ENCODE data around the gene ABCA4. TPM values are rescaled to one million over a fixed set of nuclear protein-coding genes. Genes with fewer than 3 reads are reported as not detected.

The ABCA4 gene
- total RNA-seq, 1 experiment from 2014 or later, result 0.09 TPM

DNA sequence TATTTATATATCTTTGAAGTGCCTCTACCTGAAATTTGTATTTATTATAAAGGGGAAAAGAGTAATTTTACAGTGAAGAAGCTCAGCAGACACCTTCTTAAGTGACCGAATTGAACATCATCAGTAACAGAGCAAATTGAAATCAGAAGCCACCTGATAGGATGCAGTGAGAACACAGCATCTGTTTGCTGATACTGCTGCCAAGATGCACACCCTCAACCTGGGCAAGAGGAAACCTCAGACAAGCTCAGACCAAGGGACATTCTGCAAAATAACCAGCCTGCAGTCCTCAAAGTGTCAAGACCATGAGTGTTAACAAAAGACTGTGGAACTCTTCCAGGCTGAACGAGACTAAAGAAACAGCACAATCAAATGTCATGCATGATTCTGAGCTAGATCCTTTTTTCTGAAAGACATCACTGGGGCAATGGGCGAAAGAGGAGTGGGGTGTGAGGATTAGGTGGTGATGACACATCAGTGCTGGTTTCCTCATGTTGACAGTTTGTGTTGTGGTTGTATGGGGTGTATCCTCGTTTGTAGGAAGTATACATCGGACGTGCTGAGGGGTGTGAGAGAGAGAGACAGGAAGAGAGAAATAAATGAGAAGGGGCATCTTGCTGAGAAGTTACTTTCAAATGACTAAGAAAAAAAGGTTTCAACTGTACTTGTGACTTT is 103.7 kb downstream of the ABCA4 start:
- H3K27me3 Mint-ChIP-seq (ENCODE audit: low read depth), result peaks cover 30% of the 10 kb centered on the region
- ChIA-PET CTCF (interaction anchor here (1.7 kb wide), 1 partner anchor 8 kb away, joined by 7 read pairs; no protein-coding TSS in a partner anchor), POLR2A (no interaction called here)
- no peak overlapping the region for H3K4me3 Mint-ChIP-seq
- peaks cover 46% of the 10 kb centered on the region for H3K4me1 Mint-ChIP-seq
- no peaks in the 10 kb centered on the region for H3K36me3 Mint-ChIP-seq
- no peaks in the 10 kb centered on the region for H3K9me3 Mint-ChIP-seq
- ATAC-seq, result no peak
- H3K27ac Mint-ChIP-seq, result no peak overlapping the region
- TF ChIP-seq, protein P1, sequence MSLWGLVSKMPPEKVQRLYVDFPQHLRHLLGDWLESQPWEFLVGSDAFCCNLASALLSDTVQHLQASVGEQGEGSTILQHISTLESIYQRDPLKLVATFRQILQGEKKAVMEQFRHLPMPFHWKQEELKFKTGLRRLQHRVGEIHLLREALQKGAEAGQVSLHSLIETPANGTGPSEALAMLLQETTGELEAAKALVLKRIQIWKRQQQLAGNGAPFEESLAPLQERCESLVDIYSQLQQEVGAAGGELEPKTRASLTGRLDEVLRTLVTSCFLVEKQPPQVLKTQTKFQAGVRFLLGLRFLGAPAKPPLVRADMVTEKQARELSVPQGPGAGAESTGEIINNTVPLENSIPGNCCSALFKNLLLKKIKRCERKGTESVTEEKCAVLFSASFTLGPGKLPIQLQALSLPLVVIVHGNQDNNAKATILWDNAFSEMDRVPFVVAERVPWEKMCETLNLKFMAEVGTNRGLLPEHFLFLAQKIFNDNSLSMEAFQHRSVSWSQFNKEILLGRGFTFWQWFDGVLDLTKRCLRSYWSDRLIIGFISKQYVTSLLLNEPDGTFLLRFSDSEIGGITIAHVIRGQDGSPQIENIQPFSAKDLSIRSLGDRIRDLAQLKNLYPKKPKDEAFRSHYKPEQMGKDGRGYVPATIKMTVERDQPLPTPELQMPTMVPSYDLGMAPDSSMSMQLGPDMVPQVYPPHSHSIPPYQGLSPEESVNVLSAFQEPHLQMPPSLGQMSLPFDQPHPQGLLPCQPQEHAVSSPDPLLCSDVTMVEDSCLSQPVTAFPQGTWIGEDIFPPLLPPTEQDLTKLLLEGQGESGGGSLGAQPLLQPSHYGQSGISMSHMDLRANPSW (CRISPR knock-in tag; conservative IDR thresholded peaks at IDR 0.05; ENCODE audit: low read depth), result no peak
- no peak for TF ChIP-seq HMGA2 (CRISPR knock-in tag; IDR thresholded peaks at IDR 0.05)
- no peak for TF ChIP-seq ZNF317 (CRISPR knock-in tag; IDR thresholded peaks at IDR 0.05; ENCODE audit: borderline replicate concordance, low read depth)
- TF ChIP-seq, protein P2, sequence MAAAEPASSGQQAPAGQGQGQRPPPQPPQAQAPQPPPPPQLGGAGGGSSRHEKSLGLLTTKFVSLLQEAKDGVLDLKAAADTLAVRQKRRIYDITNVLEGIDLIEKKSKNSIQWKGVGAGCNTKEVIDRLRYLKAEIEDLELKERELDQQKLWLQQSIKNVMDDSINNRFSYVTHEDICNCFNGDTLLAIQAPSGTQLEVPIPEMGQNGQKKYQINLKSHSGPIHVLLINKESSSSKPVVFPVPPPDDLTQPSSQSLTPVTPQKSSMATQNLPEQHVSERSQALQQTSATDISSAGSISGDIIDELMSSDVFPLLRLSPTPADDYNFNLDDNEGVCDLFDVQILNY (CRISPR knock-in tag; IDR thresholded peaks at IDR 0.05), result no peak
- TF ChIP-seq ESRRA (CRISPR knock-in tag; IDR thresholded peaks at IDR 0.05; ENCODE audit: borderline replicate concordance), result no peak
- TF ChIP-seq, protein P3, sequence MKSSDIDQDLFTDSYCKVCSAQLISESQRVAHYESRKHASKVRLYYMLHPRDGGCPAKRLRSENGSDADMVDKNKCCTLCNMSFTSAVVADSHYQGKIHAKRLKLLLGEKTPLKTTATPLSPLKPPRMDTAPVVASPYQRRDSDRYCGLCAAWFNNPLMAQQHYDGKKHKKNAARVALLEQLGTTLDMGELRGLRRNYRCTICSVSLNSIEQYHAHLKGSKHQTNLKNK (CRISPR knock-in tag; IDR thresholded peaks at IDR 0.05), result no peak
- TF ChIP-seq EMX1 (CRISPR knock-in tag; IDR thresholded peaks at IDR 0.05), result no peak
- TF ChIP-seq ZBTB21 (CRISPR knock-in tag; IDR thresholded peaks at IDR 0.05; ENCODE audit: borderline replicate concordance), result no peak
- TF ChIP-seq FOXP1 (CRISPR knock-in tag; IDR thresholded peaks at IDR 0.05; ENCODE audit: borderline replicate concordance), result no peak
- DNase-seq (ENCODE audit: low spot score), result no peak

DNA sequence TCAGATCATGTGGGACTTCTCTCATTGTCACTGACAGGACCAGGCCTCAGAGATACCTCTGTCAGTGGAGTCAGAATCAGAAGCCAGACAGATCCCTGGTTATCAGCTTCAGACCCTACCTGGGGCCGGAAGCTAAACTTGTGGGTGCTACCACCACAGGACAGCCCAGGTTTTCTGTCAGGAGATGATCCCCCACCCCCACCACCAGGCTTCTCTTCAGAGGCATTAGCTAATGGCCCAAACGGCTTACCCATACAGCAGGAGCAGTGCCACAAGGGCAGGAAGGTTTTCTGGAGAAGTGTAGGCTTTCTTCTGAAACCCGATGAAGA is 105.5 kb downstream of the ABCA4 start:
- no peak for ATAC-seq
- Mint-ChIP-seq H3K27ac (no peak overlapping the region), H3K27me3 (ENCODE audit: low read depth) (peaks cover 49% of the 10 kb centered on the region), H3K9me3 (no peaks in the 10 kb centered on the region), H3K36me3 (no peaks in the 10 kb centered on the region), H3K4me3 (no peak overlapping the region), H3K4me1 (peaks cover 40% of the 10 kb centered on the region)
- ChIA-PET CTCF (interaction anchor here (1.5 kb wide), 1 partner anchor 10 kb away, joined by 13 read pairs; no protein-coding TSS in a partner anchor), POLR2A (no interaction called here)
- TF ChIP-seq, protein P4, sequence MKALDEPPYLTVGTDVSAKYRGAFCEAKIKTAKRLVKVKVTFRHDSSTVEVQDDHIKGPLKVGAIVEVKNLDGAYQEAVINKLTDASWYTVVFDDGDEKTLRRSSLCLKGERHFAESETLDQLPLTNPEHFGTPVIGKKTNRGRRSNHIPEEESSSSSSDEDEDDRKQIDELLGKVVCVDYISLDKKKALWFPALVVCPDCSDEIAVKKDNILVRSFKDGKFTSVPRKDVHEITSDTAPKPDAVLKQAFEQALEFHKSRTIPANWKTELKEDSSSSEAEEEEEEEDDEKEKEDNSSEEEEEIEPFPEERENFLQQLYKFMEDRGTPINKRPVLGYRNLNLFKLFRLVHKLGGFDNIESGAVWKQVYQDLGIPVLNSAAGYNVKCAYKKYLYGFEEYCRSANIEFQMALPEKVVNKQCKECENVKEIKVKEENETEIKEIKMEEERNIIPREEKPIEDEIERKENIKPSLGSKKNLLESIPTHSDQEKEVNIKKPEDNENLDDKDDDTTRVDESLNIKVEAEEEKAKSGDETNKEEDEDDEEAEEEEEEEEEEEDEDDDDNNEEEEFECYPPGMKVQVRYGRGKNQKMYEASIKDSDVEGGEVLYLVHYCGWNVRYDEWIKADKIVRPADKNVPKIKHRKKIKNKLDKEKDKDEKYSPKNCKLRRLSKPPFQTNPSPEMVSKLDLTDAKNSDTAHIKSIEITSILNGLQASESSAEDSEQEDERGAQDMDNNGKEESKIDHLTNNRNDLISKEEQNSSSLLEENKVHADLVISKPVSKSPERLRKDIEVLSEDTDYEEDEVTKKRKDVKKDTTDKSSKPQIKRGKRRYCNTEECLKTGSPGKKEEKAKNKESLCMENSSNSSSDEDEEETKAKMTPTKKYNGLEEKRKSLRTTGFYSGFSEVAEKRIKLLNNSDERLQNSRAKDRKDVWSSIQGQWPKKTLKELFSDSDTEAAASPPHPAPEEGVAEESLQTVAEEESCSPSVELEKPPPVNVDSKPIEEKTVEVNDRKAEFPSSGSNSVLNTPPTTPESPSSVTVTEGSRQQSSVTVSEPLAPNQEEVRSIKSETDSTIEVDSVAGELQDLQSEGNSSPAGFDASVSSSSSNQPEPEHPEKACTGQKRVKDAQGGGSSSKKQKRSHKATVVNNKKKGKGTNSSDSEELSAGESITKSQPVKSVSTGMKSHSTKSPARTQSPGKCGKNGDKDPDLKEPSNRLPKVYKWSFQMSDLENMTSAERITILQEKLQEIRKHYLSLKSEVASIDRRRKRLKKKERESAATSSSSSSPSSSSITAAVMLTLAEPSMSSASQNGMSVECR (CRISPR knock-in tag; IDR thresholded peaks at IDR 0.05; ENCODE audit: borderline replicate concordance), result no peak
- TF ChIP-seq, protein P5, sequence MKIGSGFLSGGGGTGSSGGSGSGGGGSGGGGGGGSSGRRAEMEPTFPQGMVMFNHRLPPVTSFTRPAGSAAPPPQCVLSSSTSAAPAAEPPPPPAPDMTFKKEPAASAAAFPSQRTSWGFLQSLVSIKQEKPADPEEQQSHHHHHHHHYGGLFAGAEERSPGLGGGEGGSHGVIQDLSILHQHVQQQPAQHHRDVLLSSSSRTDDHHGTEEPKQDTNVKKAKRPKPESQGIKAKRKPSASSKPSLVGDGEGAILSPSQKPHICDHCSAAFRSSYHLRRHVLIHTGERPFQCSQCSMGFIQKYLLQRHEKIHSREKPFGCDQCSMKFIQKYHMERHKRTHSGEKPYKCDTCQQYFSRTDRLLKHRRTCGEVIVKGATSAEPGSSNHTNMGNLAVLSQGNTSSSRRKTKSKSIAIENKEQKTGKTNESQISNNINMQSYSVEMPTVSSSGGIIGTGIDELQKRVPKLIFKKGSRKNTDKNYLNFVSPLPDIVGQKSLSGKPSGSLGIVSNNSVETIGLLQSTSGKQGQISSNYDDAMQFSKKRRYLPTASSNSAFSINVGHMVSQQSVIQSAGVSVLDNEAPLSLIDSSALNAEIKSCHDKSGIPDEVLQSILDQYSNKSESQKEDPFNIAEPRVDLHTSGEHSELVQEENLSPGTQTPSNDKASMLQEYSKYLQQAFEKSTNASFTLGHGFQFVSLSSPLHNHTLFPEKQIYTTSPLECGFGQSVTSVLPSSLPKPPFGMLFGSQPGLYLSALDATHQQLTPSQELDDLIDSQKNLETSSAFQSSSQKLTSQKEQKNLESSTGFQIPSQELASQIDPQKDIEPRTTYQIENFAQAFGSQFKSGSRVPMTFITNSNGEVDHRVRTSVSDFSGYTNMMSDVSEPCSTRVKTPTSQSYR (CRISPR knock-in tag; IDR thresholded peaks at IDR 0.05), result no peak
- no peak for DNase-seq (ENCODE audit: low spot score)

Data from WTC11 (cell line).